ENCODE data around the gene MOB1B. TPM values are rescaled to one million over a fixed set of nuclear protein-coding genes. Genes with fewer than 3 reads are reported as not detected.
"Not testable (repeated sequence)": the region's sequence is repeated elsewhere in the genome, so short reads cannot be mapped to it uniquely, and the experiment has no call there.

Gene MOB1B
- polyA plus RNA-seq, 4 donors = 22.4 to 49.7 (median 48.2) TPM

GRCh38 chr4:71005025-71005424, 102.9 kb downstream of the MOB1B start:
- not testable (repeated sequence) for DNase-seq (ENCODE audit: low read depth in 4 of 4, low spot score in 3 of 4)

- no peak for DNase-seq (ENCODE audit: low read depth in 4 of 4, low spot score in 3 of 4)
These were observed 104.2 kb downstream of the MOB1B start for GRCh38 chr4:71006203-71006907.

- DNase-seq (ENCODE audit: low read depth in 4 of 4, low spot score in 3 of 4) = no peak
These were observed 106.0 kb downstream of the MOB1B start for GRCh38 chr4:71008196-71008595.

DNA sequence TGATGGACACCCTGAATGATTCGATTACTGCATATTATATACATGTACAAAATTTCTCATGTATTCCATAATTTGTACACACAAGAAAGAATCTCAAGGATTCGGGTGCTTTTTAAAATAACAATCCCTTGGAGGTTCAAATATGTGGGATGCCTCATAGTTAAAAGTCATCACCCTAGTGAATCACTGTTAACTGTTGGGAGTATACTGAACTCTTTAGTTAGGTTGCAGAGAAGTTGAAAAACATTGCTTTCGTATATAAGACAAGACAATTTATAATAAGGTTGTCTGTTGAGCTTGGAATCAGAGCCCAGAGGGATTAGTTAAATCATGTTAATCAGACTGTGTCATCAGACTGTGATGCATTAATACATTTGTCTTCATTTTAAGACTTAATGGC, 106.9 kb downstream of the MOB1B start:
- no peak for DNase-seq (ENCODE audit: low read depth in 4 of 4, low spot score in 3 of 4)

- no peak for DNase-seq (ENCODE audit: low read depth in 4 of 4, low spot score in 3 of 4)
These were observed 107.9 kb downstream of the MOB1B start for GRCh38 chr4:71009890-71010588.

GRCh38 chr4:71011451-71011850, 109.3 kb downstream of the MOB1B start:
- no peak for DNase-seq (ENCODE audit: low read depth in 4 of 4, low spot score in 3 of 4)

DNA sequence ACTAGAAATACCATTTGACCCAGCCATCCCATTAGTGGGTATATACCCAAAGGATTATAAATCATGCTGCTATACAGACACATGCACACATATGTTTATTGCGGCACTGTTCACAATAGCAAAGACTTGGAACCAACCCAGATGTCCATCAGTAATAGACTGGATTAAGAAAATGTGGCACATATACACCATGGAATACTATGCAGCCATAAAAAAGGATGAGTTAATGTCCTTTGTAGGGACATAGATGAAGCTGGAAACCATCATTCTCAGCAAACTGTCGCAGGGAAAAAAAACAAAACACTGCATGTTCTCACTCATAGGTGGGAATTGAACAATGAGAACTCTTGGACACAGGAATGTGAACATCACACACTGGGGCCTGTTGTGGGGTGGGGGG, 115.2 kb downstream of the MOB1B start:
- not testable (repeated sequence) for DNase-seq (ENCODE audit: low read depth in 4 of 4, low spot score in 3 of 4)

DNA sequence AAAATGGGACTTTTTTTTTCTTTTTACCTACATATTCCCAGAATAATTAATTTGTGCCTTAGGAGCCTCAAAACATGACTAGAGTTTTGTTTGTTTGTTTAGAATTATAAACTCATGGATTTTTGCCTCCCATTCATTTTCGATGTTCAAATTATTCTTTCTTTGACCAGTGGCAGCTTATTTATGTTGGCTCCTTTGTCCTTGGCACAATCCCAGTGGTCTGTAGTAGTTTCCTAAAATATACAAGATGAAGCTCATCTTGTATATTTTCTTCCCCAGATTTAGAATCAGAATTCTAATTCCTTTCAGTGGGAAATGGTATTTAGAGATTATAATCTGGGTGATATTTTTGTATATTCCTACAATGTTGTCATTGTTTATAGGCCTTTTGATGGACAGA, 118.4 kb downstream of the MOB1B start:
- DNase-seq (ENCODE audit: low read depth in 4 of 4, low spot score in 3 of 4) = no peak

DNA sequence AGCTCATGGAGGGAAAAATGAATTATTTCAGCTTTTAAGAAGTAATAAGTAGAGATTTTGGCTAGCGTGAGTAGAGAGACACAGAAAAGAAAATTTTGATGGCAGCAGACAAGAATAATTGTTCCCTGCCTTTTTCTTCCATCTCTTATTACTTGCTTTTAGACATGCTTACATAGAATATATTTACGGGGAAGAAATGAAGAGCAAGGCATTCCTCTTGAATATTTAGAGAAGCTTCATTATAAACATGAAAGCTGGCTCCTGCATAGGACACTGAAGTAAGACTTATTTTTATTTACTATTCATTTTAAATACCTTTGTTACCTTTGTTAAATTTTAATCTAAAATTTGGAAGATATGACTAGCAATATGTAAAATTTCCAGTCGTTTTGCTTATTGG, 123.5 kb downstream of the MOB1B start:
- no peak for DNase-seq (ENCODE audit: low read depth in 4 of 4, low spot score in 3 of 4)

- no peak for DNase-seq (ENCODE audit: low read depth in 4 of 4, low spot score in 3 of 4)
These were observed 123.9 kb downstream of the MOB1B start for GRCh38 chr4:71026086-71026485.

- DNase-seq (ENCODE audit: low read depth in 4 of 4, low spot score in 3 of 4) = no peak
These were observed 125.4 kb downstream of the MOB1B start for GRCh38 chr4:71027611-71028010.

GRCh38 chr4:71029504-71029903, 127.3 kb downstream of the MOB1B start:
- DNase-seq (ENCODE audit: low read depth in 4 of 4, low spot score in 3 of 4) = no peak

DNA sequence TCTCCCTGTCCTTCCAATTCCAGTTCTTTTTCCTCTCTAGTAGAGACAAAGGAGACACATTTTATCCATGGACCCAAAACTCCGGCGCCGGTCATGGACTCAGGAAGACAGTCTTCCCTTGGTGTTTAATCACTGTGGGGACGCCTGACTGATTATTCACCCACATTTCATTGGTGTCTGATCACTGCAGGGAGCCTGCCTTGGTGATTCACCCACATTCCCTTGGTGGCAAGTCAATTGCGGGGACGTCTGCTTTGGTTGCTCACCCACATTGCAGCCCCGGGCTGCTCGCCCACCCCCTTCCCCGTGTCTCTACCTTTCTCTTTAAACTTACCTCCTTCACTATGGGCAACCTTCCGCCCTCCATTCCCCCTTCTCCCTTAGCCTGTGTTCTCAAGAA, 129.9 kb downstream of the MOB1B start:
- not testable (repeated sequence) for DNase-seq (ENCODE audit: low read depth in 4 of 4, low spot score in 3 of 4)

Other genes starting within 250 kb of the MOB1B start
- gene JCHAIN, start 235.9 kb upstream of the MOB1B start, polyA plus RNA-seq (ENCODE audit: insufficient read length in 4 of 4) = 1 to 10 TPM in 2 of 4 donors, under 1 TPM in 2; 0.45 to 1.5 (median 1.1) TPM
- gene UTP3, start 213.8 kb upstream of the MOB1B start, polyA plus RNA-seq (ENCODE audit: insufficient read length in 4 of 4) = 10 to 100 TPM; 27.9 to 48.7 (median 44.3) TPM
- 100 to 1,000 TPM in 2 of 4 donors, 10 to 100 TPM in 2; 71.1 to 180 (median 99.9) TPM for gene RUFY3, start 180.4 kb upstream of the MOB1B start, polyA plus RNA-seq (ENCODE audit: insufficient read length in 4 of 4)
- 100 to 1,000 TPM in 3 of 4 donors, 10 to 100 TPM in 1; 92.0 to 140 (median 127) TPM for gene GRSF1, start 62.5 kb upstream of the MOB1B start, polyA plus RNA-seq (ENCODE audit: insufficient read length in 4 of 4)
- 10 to 100 TPM; 33.8 to 45.6 (median 39.8) TPM for gene DCK, start 91.3 kb downstream of the MOB1B start, polyA plus RNA-seq (ENCODE audit: insufficient read length in 4 of 4)

Data from left renal pelvis (tissue), 4 donors.